H1 (cell line): Measurements from ENCODE around the gene CPZ. TPM values are rescaled to one million over a fixed set of nuclear protein-coding genes. Genes with fewer than 3 reads are reported as not detected.

ENCODE experiments used
- JUN ChIP-seq: IDR thresholded peaks from 2 replicates; pipeline ENCODE4 v1.6.1; 2011; ENCODE audit warnings: low read depth, mild to moderate bottlenecking, improper control_type of control experiment, low read length
- MAX ChIP-seq: IDR thresholded peaks from 2 replicates; pipeline ENCODE4 v1.6.1; 2012; ENCODE audit warnings: inconsistent platforms
- RAD21 ChIP-seq, 2 experiments: IDR thresholded peaks in 1 of 2; conservative IDR thresholded peaks in 1 of 2; 2 replicates each; pipeline ENCODE4 v1.6.1; 2011; ENCODE audit warnings: low read depth in 2 of 2, low read length in 2 of 2, improper control_type of control experiment in 1 of 2, inconsistent platforms in 1 of 2, mild to moderate bottlenecking in 1 of 2, moderate library complexity in 1 of 2
- RNF2 ChIP-seq: fragments of 200-900, 300-1000 bp; sonication (generic); IDR thresholded peaks from 2 replicates; pipeline ENCODE4 v1.7.1; 2016; ENCODE audit warnings: borderline replicate concordance, low read depth, mild to moderate bottlenecking, antibody characterized with exemption, low read length; ENCODE audit not compliant: poor library complexity, severe bottlenecking; ENCODE audit errors: missing control alignments
- USF2 ChIP-seq: IDR thresholded peaks from 2 replicates; pipeline ENCODE4 v1.6.1; 2011; ENCODE audit warnings: low read length, improper control_type of control experiment
- polyA plus RNA-seq, 7 experiments: library from polyadenylated mRNA; depleted of rRNA in 3 of 7; stranded (reverse) in 5 of 7; unstranded in 2 of 7; fragments of >200 nt in 5 of 7; fragments of 200-250 nt in 2 of 7; gene quantifications; 1 replicate in 5 of 7; 2 replicates in 1 of 7; 4 replicates in 1 of 7; pipeline versions ENCODE4 v1.2.1 to v1.2.3, GENCODE V29; 2011 to 2013; ENCODE audit warnings: missing spikeins in 2 of 7, mixed read lengths in 2 of 7
- total RNA-seq: library from RNA; stranded (reverse); fragmentation: NEBNext Ultra II Directional; extraction: Animal tissue kit (Norgen Biotek cat#: 25700); gene quantifications from 2 replicates; pipeline ENCODE4 v1.2.1, GENCODE V29; 2021

Gene CPZ
- total and polyA plus RNA-seq, 2 of the 8 experiments (the other 6 are each of a cell fraction or from before 2014, with no cell fraction given), result 28.8 to 40.7 TPM

GRCh38 chr4:8655411-8656184 lies 63.0 kb downstream of the CPZ start (continued):
- TF ChIP-seq JUN, result no peak
- TF ChIP-seq RAD21 (IDR thresholded peaks at IDR 0.05 in 1 of 2, conservative IDR thresholded peaks at IDR 0.05 in 1 of 2; ENCODE audit: low read depth in 2 of 2, low read length in 2 of 2), result no peak
- no peak for TF ChIP-seq MAX
- no peak for TF ChIP-seq USF2
- TF ChIP-seq RNF2, result no peak
